Nucleus accumbens (tissue), 56 donors: ENCODE results near the gene SLC11A1.

ENCODE experiments used
- DNase-seq, 56 donors: peaks; one replicate each; lab custom pipeline; 2025; lab: John Stamatoyannopoulos, UW

SLC11A1 gene

GRCh38 chr2:218392459-218392858 is 10.4 kb downstream of the SLC11A1 start:
- no peak for DNase-seq

- no peak for DNase-seq
Observed at GRCh38 chr2:218392891-218393462, 10.9 kb downstream of the SLC11A1 start.

- no peak for DNase-seq
Observed at GRCh38 chr2:218393750-218394290, 11.7 kb downstream of the SLC11A1 start.

- no peak for DNase-seq
Observed at GRCh38 chr2:218394298-218395089, 12.4 kb downstream of the SLC11A1 start.

- no peak for DNase-seq
Observed at GRCh38 chr2:218395090-218395444, 13.0 kb downstream of the SLC11A1 start.

GRCh38 chr2:218395456-218395825 is 13.4 kb downstream of the SLC11A1 start:
- DNase-seq = no peak

GRCh38 chr2:218395826-218396687 is 14.0 kb downstream of the SLC11A1 start:
- DNase-seq = peak in 55 of 56 donors; percentile 73 to 96 (median 93)

GRCh38 chr2:218396688-218397462 is 14.8 kb downstream of the SLC11A1 start:
- DNase-seq = peak in 46 of 56 donors; percentile 42 to 85 (median 66)

GRCh38 chr2:218397463-218397819 is 15.4 kb downstream of the SLC11A1 start:
- peak in 3 of 56 donors; percentile 30 to 34 (median 31) for DNase-seq

- DNase-seq = peak in 13 of 56 donors; percentile 23 to 59 (median 46)
Observed at GRCh38 chr2:218397820-218398436, 15.9 kb downstream of the SLC11A1 start.

GRCh38 chr2:218398437-218399390 is 16.6 kb downstream of the SLC11A1 start:
- peak in 45 of 56 donors; percentile 22 to 87 (median 61) for DNase-seq

- peak in 55 of 56 donors; percentile 41 to 96 (median 87) for DNase-seq
Observed at GRCh38 chr2:218399391-218400166, 17.5 kb downstream of the SLC11A1 start, which contains the start of gene CTDSP1. Gene CTDSP1, plus strand, starts transcription at chr2:218399868. Its CDS starts 223 bp downstream, at chr2:218400091.

- DNase-seq = peak in 18 of 56 donors; percentile 26 to 75 (median 44)
Observed at GRCh38 chr2:218400167-218400929, 18.3 kb downstream of the SLC11A1 start.

GRCh38 chr2:218400930-218401881 is 19.1 kb downstream of the SLC11A1 start:
- DNase-seq = no peak

- DNase-seq = no peak
Observed at GRCh38 chr2:218401890-218402289, 19.8 kb downstream of the SLC11A1 start.

- DNase-seq = no peak
Observed at GRCh38 chr2:218402491-218402901, 20.4 kb downstream of the SLC11A1 start.
